ENCODE measurements around the gene MYOD1.

MYOD1 gene

GRCh38 chr11:17734986-17735817 lies 15.8 kb downstream of the MYOD1 start:
- DNase-seq (ENCODE audit: low spot score) = peak; percentile 85

DNA sequence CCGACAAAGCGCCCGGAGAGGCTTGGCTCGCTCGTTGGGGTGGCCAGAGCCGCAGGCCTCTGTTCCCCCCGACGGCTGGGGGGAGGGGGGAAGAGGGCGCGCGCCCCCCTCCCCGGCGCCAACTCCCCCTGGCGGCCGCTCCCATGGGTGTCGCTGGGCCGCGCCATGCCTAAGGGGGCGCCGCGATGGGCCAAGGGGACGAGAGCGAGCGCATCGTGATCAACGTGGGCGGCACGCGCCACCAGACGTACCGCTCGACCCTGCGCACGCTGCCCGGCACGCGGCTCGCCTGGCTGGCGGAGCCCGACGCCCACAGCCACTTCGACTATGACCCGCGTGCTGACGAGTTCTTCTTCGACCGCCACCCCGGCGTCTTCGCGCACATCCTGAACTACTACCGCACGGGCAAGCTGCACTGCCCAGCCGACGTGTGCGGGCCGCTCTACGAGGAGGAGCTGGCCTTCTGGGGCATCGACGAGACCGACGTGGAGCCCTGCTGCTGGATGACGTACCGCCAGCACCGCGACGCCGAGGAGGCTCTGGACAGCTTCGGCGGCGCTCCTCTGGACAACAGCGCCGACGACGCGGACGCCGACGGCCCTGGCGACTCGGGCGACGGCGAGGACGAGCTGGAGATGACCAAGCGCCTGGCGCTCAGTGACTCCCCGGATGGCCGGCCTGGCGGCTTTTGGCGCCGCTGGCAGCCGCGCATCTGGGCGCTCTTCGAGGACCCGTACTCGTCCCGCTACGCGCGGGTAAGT lies 16.6 kb downstream of the MYOD1 start:
- no peak for DNase-seq (ENCODE audit: low spot score)

DNA sequence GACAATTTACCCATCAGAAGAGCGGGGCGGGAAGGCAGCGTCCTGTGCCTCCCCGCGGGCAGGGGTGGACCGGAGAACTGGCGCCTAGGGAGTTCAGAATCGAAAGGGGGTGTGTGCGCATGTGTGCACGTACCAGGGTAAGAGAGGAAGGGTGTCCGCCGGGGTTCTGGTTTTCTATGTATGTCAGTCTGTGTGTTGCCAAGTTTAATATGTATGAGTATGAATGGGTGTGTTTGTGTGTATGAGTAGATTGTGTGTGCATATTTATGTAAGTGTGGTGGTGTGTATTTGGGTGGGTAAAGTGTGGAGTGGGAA lies 17.2 kb downstream of the MYOD1 start:
- DNase-seq (ENCODE audit: low spot score) = no peak

GRCh38 chr11:17736930-17737817 lies 17.8 kb downstream of the MYOD1 start:
- no peak for DNase-seq (ENCODE audit: low spot score)

GRCh38 chr11:17738151-17738973 lies 19.0 kb downstream of the MYOD1 start:
- no peak for DNase-seq (ENCODE audit: low spot score)

DNA sequence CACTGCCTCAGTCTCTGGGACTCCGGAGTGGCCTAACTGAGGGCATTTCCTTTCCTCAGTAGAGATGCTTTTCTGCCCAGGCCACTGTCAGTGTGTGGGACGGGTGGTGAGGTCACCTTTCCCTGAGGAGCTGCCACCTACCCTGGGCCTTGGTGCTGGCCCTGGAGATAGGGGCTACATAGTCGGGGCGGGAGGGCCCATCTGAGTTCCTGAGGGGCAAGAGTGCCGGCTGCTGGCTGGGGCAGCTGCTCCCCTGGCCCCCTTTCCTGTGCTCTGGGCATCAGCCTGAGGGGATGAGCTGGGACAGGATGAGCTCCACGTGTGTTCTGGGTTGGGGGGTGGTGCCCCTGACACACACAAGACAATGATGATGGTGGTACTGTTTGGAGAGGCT lies 20.6 kb downstream of the MYOD1 start:
- no peak for DNase-seq (ENCODE audit: low spot score)

DNA sequence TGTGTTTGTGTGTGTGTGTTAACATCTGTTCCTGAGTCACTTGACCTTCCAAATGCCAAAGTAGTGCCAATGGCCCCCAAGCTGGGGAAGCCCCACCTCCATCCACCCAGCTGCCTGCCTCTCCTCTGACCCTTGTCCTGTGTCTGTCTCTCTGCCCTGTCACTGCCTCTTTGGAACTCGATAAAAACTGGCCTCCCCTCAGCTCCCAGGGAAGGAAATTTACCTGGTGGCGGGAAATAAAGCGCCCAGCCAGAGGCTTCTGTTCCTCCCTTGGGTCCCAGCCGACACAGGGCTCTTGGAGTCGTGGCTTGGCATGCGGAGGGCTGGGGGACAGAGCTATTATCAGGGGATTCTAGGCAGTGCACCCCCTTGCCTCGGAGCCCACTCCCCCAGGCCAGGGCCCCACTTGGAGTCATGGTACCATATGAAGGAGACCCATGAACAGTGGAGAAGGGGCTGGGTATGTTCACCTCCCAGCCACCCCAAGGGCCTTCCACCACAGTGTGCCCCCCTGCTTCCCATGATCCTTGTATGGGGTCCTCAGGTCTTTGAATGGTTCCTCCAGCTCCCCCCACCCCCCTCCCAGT lies 21.4 kb downstream of the MYOD1 start:
- DNase-seq (ENCODE audit: low spot score) = no peak

DNA sequence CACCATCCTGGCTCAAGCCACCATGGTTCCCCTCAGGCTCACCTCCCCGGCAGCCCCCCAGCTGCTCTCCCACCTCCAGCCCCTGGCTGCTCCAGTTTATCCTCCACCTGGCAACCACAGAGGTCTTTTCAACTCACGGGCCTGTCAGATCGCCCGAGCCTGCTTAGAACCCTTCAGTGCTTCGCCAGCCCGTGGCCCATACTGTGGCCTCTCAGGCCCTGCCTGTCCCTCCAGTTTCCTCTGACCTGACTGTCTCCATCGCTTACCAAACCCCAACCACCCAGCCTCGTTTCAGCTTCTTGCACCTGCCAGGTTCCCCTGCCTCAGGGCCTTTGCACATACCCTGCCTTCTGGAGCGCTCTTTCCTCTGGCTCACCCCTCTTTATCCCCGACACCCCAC lies 22.1 kb downstream of the MYOD1 start:
- DNase-seq (ENCODE audit: low spot score) = no peak

DNA sequence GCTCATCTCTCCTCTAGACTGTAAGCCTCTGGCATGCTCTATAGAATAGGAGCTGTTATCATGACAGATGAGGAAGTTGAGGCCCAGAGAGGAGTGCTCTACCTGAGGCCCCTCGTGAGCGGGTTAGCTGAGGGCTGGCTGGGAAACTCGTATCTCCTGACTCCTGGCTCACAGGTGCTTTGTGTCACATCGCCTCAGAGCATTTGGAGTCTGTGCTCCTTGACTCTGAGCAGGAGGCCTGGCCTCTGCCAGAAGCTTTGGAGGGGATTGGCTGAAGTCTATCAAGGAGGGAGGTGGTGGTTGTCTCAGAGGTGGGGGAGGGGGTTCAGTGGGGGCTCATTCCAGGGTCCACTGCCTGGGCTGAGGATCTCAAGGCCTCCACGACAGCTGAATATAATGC lies 22.6 kb downstream of the MYOD1 start:
- no peak for DNase-seq (ENCODE audit: low spot score)

DNA sequence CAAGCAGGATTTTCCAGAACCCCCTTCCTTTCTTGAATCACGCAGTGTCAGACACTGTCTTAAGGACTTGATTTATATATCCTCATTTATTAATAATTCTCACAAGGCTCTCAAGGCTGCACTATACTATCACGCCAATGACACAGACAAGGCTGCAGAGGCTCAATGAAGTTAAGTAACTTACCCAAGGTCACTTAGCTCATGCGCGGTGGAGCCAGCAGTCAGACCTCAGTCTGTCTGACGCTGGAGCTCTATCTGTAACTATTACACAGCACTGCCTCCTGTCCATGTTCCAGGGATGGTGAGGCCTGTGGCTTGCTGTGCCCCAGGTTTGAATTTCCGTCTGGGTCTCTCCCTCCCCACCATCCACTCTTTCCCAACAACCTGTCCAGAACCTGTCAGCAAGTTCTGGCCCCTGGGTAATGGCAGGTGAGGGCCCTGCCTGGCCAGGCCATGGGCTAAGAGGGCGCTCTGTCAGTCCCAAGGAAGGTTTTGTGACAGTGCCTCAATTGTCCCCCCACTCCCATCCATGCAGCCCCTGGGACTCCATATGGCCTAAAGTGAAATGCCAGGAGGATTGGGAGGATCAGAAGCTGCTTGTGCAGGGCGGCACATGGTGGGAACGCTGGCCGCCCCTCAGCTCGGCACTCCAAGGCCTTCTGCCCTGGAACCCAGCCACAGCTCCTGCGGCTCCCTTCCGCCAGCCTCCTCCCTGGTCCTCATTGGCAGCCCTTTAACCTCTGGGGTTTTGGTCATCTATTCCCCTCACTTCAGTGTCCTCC lies 23.8 kb downstream of the MYOD1 start:
- DNase-seq (ENCODE audit: low spot score) = no peak

GRCh38 chr11:17743808-17744119 lies 24.4 kb downstream of the MYOD1 start:
- no peak for DNase-seq (ENCODE audit: low spot score)

- DNase-seq (ENCODE audit: low spot score) = no peak
Observed at GRCh38 chr11:17744151-17744940, 25.0 kb downstream of the MYOD1 start.

DNA sequence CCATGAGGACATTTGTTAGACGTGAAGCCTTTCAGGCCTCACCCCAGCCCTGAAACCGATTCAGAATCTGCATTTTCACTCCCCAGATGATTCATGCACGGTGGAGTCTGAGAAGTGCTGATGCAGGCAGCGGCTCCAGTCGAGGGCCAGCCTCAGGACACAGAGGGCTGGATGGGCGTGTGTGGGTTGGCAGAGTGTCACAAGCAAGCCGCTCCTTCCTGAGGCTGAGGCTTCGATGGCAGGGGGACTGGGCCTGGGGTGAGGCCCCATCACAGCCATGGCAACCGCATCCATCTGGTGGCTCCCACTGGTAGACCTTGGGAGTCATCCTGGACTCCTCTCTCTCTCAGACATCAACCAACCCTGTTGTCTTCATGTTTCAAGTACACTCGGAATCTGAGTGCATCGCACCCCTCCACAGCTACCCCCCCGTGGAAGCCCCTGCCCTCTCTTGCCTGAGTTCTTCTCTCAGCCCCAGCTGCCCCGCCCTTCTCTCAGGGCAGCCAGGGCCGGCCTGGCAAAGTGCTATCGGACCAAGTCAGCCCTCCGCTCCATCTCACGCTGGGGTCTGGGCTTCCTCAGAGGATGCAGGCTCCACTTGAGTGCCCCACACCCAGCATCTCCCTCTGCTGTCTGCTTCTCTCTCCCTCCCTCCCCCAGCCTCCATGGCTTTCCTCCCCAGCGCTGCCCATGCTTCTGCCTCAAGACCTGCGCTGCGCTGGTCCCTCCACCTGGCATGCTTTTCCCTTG lies 25.8 kb downstream of the MYOD1 start:
- DNase-seq (ENCODE audit: low spot score) = no peak

DNA sequence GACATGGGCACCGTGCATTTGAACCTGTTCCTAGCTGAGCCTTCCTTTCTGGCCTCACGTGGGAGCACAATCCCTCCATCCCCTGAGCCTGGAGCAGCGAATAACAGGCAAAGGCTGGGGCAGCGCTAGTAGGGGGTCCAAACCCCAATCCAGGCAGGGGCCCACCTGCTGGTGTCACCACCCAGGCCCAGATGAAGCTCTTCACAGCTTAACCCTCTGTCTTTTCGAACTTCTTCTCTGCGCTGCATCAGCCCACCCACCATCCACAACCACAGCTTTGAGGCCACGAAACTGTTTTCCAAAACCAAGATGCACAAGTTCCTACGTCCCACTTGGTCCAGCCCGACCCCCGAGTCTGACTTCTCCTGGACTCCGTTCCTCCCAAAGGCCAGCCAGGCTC lies 26.7 kb downstream of the MYOD1 start:
- DNase-seq (ENCODE audit: low spot score) = no peak

- DNase-seq (ENCODE audit: low spot score) = no peak
Observed at GRCh38 chr11:17747131-17747955, 28.0 kb downstream of the MYOD1 start.

DNA sequence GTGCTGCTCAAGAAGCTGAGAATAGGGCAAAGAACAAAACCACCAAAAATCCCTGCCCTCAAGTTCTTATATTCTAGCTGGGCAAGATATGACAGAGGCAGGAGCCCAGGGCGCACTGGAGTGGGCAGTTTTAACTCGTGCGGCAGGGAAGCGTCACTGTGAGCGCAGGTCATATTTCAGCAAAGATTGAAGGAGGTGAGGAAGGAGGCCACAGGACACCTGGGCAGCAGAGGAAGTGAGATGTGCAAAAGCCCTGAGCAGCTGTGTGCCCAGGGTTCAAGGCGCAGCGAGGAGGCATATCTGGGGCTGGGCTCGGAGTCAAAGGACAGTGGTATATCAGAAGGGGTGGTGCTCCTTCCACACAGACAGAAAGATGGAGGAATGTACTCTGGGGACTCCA lies 28.7 kb downstream of the MYOD1 start:
- DNase-seq (ENCODE audit: low spot score) = no peak

DNA sequence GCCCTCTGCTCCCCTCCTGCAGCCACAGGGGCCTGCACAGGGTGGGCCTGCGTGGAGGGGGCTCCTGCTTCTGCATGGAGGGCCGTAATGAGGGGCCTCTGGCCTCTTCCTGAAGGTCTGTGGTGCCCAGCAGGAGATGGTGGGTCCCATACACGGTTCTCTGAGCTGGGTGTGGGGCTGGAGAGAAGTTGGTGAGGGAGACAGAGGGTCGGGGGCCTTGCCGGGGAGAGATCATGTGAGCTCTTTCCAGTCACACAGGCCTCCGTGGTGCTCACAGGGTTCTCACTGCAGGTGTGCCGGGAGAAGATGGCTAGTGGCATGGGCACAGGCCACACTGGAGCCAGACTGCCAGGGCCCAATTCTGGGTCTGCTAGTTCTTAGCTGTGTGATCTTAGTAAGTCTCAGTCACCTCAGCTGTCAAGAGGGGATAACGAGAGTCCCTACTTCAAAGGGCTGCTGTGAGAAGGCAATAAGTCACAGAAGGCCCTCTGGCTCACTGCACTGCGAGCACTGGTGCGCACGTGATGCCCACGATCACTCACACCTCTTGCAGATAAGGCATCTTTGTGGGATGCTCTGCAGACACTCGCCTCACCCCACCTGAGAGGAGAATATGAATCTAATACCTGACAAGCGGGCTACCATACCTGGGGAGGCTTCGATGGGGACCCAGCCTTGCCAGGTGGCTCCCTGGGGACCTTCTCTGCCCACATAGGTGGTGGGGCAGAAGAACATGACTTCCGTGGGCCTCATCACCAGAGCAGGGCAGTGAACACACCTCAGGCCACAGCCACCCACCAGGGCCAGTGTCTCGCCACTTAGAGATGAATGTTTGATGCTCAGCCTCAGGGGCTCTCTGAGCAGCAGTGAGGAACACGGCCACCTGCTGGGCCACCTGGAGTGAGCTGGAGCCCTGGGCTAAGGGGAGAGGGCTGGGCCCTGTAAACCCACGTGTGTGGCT lies 29.7 kb downstream of the MYOD1 start:
- DNase-seq (ENCODE audit: low spot score) = no peak

All from ecto neural progenitor cell (in vitro differentiated cells).